Measurements from ENCODE around the gene COX5A. TPM values are rescaled to one million over a fixed set of nuclear protein-coding genes. Genes with fewer than 3 reads are reported as not detected.

COX5A gene
- total and polyA plus RNA-seq, 2 of the 13 experiments (the other 11 are each of a cell fraction or from before 2014, with no cell fraction given) = 158 to 218 TPM

DNA sequence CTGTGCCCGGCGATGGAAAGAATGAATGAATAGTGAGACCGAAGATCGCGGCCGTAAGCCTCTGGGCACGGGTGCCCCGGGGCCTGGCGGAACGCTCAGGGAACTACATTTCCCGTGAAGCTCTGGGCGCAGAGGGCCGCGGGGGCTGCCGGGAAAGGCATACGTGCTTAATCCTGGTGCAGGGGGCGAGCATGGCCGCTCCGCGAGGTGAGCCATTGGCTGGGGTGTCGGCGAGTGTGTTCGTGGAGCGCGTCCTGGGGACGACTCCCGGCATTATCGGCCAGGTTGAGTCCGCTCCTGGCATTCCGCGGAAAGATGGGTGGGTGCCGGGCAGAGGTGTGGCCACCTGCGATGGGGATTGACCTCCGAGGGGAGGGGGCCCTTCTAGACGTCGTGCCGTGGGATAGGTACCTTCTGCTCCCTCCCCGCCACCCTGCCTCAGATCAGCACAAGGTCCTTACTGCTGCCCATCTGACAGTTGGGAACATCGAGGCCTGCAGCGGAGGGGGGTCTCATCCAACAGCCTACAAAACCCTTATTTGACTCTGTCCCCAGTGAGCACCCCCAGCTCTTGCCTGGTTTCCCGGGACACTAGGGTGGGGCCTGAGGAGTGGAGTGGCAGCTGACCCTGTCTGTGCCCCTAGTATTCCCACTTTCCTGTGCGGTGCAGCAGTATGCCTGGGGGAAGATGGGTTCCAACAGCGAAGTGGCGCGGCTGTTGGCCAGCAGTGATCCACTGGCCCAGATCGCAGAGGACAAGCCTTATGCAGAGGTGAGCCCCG is 47.8 kb downstream of the COX5A start, which contains the start of gene MPI (continued):
- TF ChIP-seq, protein P1, sequence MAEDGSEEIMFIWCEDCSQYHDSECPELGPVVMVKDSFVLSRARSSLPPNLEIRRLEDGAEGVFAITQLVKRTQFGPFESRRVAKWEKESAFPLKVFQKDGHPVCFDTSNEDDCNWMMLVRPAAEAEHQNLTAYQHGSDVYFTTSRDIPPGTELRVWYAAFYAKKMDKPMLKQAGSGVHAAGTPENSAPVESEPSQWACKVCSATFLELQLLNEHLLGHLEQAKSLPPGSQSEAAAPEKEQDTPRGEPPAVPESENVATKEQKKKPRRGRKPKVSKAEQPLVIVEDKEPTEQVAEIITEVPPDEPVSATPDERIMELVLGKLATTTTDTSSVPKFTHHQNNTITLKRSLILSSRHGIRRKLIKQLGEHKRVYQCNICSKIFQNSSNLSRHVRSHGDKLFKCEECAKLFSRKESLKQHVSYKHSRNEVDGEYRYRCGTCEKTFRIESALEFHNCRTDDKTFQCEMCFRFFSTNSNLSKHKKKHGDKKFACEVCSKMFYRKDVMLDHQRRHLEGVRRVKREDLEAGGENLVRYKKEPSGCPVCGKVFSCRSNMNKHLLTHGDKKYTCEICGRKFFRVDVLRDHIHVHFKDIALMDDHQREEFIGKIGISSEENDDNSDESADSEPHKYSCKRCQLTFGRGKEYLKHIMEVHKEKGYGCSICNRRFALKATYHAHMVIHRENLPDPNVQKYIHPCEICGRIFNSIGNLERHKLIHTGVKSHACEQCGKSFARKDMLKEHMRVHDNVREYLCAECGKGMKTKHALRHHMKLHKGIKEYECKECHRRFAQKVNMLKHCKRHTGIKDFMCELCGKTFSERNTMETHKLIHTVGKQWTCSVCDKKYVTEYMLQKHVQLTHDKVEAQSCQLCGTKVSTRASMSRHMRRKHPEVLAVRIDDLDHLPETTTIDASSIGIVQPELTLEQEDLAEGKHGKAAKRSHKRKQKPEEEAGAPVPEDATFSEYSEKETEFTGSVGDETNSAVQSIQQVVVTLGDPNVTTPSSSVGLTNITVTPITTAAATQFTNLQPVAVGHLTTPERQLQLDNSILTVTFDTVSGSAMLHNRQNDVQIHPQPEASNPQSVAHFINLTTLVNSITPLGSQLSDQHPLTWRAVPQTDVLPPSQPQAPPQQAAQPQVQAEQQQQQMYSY (CRISPR knock-in tag; IDR thresholded peaks at IDR 0.05) = peak; percentile 39; the same call in 1 of the 2 replicates
- TF ChIP-seq, protein P2, sequence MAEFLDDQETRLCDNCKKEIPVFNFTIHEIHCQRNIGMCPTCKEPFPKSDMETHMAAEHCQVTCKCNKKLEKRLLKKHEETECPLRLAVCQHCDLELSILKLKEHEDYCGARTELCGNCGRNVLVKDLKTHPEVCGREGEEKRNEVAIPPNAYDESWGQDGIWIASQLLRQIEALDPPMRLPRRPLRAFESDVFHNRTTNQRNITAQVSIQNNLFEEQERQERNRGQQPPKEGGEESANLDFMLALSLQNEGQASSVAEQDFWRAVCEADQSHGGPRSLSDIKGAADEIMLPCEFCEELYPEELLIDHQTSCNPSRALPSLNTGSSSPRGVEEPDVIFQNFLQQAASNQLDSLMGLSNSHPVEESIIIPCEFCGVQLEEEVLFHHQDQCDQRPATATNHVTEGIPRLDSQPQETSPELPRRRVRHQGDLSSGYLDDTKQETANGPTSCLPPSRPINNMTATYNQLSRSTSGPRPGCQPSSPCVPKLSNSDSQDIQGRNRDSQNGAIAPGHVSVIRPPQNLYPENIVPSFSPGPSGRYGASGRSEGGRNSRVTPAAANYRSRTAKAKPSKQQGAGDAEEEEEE (CRISPR knock-in tag; IDR thresholded peaks at IDR 0.05; ENCODE audit: borderline replicate concordance) = no peak; the same call in 1 of the 2 replicates
- peak; percentile 81 for TF ChIP-seq KAT8 (CRISPR knock-in tag; IDR thresholded peaks at IDR 0.05)
- TF ChIP-seq, protein P3, sequence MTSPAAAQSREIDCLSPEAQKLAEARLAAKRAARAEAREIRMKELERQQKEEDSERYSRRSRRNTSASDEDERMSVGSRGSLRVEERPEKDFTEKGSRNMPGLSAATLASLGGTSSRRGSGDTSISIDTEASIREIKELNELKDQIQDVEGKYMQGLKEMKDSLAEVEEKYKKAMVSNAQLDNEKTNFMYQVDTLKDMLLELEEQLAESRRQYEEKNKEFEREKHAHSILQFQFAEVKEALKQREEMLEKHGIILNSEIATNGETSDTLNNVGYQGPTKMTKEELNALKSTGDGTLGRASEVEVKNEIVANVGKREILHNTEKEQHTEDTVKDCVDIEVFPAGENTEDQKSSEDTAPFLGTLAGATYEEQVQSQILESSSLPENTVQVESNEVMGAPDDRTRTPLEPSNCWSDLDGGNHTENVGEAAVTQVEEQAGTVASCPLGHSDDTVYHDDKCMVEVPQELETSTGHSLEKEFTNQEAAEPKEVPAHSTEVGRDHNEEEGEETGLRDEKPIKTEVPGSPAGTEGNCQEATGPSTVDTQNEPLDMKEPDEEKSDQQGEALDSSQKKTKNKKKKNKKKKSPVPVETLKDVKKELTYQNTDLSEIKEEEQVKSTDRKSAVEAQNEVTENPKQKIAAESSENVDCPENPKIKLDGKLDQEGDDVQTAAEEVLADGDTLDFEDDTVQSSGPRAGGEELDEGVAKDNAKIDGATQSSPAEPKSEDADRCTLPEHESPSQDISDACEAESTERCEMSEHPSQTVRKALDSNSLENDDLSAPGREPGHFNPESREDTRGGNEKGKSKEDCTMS (CRISPR knock-in tag; conservative IDR thresholded peaks at IDR 0.05) = no peak
- TF ChIP-seq PRPF4 (IDR thresholded peaks at IDR 0.05; ENCODE audit: low read depth, low read length, poor library complexity, severe bottlenecking) = no peak
- peak; percentile 90 for TF ChIP-seq TAF1 (CRISPR knock-in tag; IDR thresholded peaks at IDR 0.05)
- 0 out of 2 replicates have a peak, but pooled peaks have one; percentile 62 for TF ChIP-seq MTF2 (CRISPR knock-in tag; IDR thresholded peaks at IDR 0.05; ENCODE audit: borderline replicate concordance)
- TF ChIP-seq, protein P4, sequence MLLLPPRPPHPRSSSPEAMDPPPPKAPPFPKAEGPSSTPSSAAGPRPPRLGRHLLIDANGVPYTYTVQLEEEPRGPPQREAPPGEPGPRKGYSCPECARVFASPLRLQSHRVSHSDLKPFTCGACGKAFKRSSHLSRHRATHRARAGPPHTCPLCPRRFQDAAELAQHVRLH (CRISPR knock-in tag; IDR thresholded peaks at IDR 0.05; ENCODE audit: borderline replicate concordance, low read depth) = peak; percentile 82; the same call in 1 of the 2 replicates
- peak; percentile 93 for TF ChIP-seq POLR2AphosphoS5 (IDR thresholded peaks at IDR 0.05; ENCODE audit: low read depth, low read length)
- TF ChIP-seq, protein P5, sequence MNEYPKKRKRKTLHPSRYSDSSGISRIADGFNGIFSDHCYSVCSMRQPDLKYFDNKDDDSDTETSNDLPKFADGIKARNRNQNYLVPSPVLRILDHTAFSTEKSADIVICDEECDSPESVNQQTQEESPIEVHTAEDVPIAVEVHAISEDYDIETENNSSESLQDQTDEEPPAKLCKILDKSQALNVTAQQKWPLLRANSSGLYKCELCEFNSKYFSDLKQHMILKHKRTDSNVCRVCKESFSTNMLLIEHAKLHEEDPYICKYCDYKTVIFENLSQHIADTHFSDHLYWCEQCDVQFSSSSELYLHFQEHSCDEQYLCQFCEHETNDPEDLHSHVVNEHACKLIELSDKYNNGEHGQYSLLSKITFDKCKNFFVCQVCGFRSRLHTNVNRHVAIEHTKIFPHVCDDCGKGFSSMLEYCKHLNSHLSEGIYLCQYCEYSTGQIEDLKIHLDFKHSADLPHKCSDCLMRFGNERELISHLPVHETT (CRISPR knock-in tag; conservative IDR thresholded peaks at IDR 0.05) = peak; percentile 69
- TF ChIP-seq CEBPB (IDR thresholded peaks at IDR 0.05; ENCODE audit: borderline replicate concordance, low read depth, low read length) = no peak
- no peak for TF ChIP-seq ZNF253 (CRISPR knock-in tag; IDR thresholded peaks at IDR 0.05; ENCODE audit: borderline replicate concordance)
- peak; percentile 79; the same call in 1 of the 2 replicates for TF ChIP-seq MEIS1 (CRISPR knock-in tag; IDR thresholded peaks at IDR 0.05; ENCODE audit: borderline replicate concordance)
- 0 out of 2 replicates have a peak, but pooled peaks have one; percentile 14 for TF ChIP-seq MIXL1 (CRISPR knock-in tag; IDR thresholded peaks at IDR 0.05)
- peak; percentile 42; the same call in 1 of the 2 replicates for TF ChIP-seq POGZ (CRISPR knock-in tag; IDR thresholded peaks at IDR 0.05)
- peak; percentile 94 for TF ChIP-seq HCFC1 (IDR thresholded peaks at IDR 0.05; ENCODE audit: low read depth, low read length)
- TF ChIP-seq NR2F2 (IDR thresholded peaks at IDR 0.05; ENCODE audit: borderline replicate concordance, low read depth) = peak; percentile 32; the same call in 1 of the 2 replicates
- peak; percentile 55; the same call in 1 of the 2 replicates for TF ChIP-seq NFYC (CRISPR knock-in tag; IDR thresholded peaks at IDR 0.05)

Data from HepG2 (cell line).